HG03060 (cell line): Measurements from ENCODE around the gene SPAG8.

ENCODE experiments used
- ATAC-seq: cut with Tn5 transposase; IDR thresholded peaks from one replicate; pipeline ENCODE4 v1.9.1; 2021; ENCODE audit warnings: low read depth, moderate number of reproducible peaks; ENCODE audit not compliant: unreplicated experiment

Gene SPAG8

GRCh38 chr9:35781066-35781465 lies 31.0 kb downstream of the SPAG8 start:
- no peak for ATAC-seq

- no peak for ATAC-seq
Measured at GRCh38 chr9:35778496-35778895, 33.6 kb downstream of the SPAG8 start.

DNA sequence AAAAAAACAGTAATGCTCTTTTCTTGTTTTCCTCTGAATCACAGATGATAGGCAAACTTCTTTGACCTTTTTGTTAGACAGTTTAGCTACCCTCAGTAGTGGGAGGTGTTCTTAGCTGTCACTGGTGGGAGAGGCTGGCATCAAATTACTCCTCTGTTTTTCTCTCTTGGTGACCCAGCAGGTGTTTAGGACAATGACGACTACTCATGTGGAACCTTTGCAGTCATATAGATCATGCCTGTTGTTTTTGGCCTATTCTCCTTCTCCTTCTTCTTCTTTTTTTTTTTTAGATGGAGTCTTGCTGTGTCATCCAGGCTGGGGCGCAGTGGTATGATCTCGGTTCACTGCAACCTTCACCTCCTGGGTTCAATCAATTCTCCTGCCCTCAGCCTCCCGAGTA lies 36.0 kb downstream of the SPAG8 start:
- no peak for ATAC-seq

GRCh38 chr9:35774907-35775635 lies 37.0 kb downstream of the SPAG8 start:
- no peak for ATAC-seq

- no peak for ATAC-seq
Measured at GRCh38 chr9:35771943-35772342, 40.1 kb downstream of the SPAG8 start.

- ATAC-seq = no peak
Measured at GRCh38 chr9:35771534-35771933, 40.5 kb downstream of the SPAG8 start.

DNA sequence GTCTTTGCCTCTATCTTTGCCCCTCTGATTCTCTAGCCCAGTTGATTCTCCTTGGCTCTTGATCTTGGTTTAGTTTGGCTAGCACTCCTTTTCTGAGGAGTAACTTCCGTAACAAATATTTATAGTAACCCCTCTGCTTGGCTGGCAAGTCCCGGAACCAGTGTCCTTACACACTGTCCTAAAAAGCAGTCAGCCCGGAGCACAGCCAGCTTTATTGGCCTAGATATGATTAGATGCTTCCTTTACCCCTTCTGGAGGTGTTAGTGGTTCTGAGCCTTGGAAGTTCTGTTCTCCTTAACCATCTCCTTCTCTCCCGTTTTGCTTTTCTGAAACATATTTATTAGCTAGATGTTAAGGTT lies 41.0 kb downstream of the SPAG8 start:
- no peak for ATAC-seq

GRCh38 chr9:35769763-35770162 lies 42.3 kb downstream of the SPAG8 start:
- ATAC-seq = no peak

- ATAC-seq = no peak
Measured at GRCh38 chr9:35767458-35767857, 44.6 kb downstream of the SPAG8 start.

- ATAC-seq = no peak
Measured at GRCh38 chr9:35766997-35767396, 45.1 kb downstream of the SPAG8 start.

- no peak for ATAC-seq
Measured at GRCh38 chr9:35763803-35764202, 48.3 kb downstream of the SPAG8 start.

DNA sequence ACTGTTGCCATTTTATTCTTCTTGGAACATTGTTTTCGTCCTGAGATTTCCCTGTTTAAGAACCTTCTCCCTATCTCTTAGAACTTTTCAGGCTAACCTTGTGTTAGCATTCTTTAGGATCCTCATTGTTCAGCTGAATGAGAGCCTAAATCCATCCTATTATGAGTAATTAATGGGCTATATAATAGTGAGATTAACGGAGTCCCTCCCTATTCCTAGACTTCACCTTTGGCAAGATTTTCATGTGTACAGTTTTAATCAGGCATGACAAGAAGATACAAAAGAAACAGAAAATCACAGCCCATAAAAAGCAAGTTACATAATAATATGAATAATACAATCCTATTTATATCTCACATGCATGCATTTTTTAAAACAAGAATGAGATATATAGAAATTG lies 48.9 kb downstream of the SPAG8 start:
- ATAC-seq = no peak

DNA sequence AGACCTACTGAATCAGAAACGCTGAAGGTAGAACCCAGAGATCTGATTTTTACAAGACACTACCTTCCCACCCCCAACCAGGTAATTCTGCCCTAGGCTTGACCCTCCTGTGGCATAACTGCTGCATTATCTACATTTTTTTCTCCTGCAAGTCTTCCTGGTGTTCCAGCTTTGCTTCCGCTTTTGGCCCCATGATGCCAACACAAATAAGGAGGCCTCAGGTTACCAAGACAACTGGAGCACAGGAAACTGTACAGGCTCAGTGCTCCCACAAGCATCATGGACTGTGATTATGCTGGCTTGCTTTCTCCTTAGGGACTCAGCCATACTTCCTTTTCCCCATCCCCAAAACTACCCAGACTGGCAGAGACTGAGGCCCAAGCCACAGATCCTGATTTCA lies 51.4 kb downstream of the SPAG8 start:
- ATAC-seq = no peak

DNA sequence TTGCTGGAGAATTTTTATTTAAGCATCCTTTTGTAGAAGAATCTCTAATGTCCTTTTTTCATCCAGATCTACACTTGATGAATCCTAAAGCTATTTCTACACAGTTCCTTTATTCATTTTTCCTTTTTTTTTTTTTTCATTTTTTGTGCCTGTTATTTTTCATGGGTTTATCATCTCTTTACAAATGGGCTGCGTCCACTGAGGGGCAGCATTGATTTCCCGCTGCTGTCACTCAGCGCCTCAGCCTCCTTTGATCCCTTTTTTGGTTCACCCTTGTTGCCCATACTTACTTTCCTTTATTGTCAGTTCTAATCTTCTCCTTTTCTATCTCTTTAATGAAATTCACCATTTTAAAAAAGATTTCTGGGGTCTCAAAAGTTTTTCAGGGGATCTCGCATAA lies 52.3 kb downstream of the SPAG8 start:
- no peak for ATAC-seq
